Suprapubic skin (tissue), 4 donors: ENCODE data around the gene POLR1C.

Experiments
- EP300 ChIP-seq: sonication (generic); formaldehyde crosslinking; IDR thresholded peaks from one replicate; pipeline ENCODE4 v1.6.1; 2017; ENCODE audit warnings: antibody characterized with exemption
- POLR2A ChIP-seq, 2 donors: fragments of 450-650 bp; IDR thresholded peaks; one replicate each; pipeline ENCODE4 v1.6.1; 2017; ENCODE audit warnings: antibody characterized with exemption in 2 of 2, mild to moderate bottlenecking in 2 of 2, moderate library complexity in 2 of 2
- POLR2AphosphoS5 ChIP-seq, 3 donors: sonication (generic); formaldehyde crosslinking; IDR thresholded peaks; one replicate each; pipeline ENCODE4 v1.6.1; 2017; ENCODE audit warnings: antibody characterized with exemption in 3 of 3
- TF ChIP-seq, protein P1 (sequence below), 2 donors: fragments of 200-600 bp in 1 of 2; fragments of 450-650 bp in 1 of 2; sonication (generic) in 1 of 2; IDR thresholded peaks; one replicate each; pipeline ENCODE4 v1.5.1; 2016 to 2019; ENCODE audit warnings: antibody characterized with exemption in 2 of 2, mild to moderate bottlenecking in 1 of 2, moderate library complexity in 1 of 2

DNA sequence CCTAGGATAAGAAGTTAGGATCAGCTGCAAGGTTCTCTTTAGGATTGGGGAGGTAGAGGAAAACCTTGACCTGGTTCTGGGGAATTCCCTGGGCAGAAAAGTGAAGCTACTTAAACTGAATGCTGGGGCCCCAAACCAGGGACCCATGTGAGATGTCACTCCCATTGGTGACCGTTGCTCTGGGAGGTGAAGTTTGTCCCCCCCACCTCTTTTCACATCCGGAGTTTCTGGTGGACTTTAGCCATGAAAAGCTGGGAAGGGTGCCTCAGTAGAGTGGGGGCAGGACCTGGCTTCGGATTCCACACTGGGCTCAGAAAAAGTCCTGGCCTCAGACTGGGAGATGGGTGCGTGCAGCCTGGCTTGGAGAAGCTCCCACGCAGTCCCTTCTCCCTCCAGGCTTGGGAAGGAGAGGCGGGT is 26.4 kb upstream of the POLR1C start:
- TF ChIP-seq POLR2A (IDR thresholded peaks at IDR 0.05) (no peak), POLR2AphosphoS5 (IDR thresholded peaks at IDR 0.05) (no peak), EP300 (no peak)
- TF ChIP-seq, protein P1, sequence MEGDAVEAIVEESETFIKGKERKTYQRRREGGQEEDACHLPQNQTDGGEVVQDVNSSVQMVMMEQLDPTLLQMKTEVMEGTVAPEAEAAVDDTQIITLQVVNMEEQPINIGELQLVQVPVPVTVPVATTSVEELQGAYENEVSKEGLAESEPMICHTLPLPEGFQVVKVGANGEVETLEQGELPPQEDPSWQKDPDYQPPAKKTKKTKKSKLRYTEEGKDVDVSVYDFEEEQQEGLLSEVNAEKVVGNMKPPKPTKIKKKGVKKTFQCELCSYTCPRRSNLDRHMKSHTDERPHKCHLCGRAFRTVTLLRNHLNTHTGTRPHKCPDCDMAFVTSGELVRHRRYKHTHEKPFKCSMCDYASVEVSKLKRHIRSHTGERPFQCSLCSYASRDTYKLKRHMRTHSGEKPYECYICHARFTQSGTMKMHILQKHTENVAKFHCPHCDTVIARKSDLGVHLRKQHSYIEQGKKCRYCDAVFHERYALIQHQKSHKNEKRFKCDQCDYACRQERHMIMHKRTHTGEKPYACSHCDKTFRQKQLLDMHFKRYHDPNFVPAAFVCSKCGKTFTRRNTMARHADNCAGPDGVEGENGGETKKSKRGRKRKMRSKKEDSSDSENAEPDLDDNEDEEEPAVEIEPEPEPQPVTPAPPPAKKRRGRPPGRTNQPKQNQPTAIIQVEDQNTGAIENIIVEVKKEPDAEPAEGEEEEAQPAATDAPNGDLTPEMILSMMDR (IDR thresholded peaks at IDR 0.05), result no peak
